HepG2 (cell line): ENCODE measurements around the gene DLL3. TPM values are rescaled to one million over a fixed set of nuclear protein-coding genes. Genes with fewer than 3 reads are reported as not detected.

Source experiments
- AGO2 ChIP-seq: fragments of 200-400 bp; formaldehyde crosslinking; optimal IDR thresholded peaks from 2 replicates; pipeline ENCODE3; 2017; ENCODE audit warnings: mild to moderate bottlenecking, low read depth, low read length, moderate library complexity
- ARNT ChIP-seq: fragments of 450-650 bp; IDR thresholded peaks from 2 replicates; pipeline ENCODE4 v1.6.1; 2017
- CBX5 ChIP-seq: sonication (generic); formaldehyde crosslinking; IDR thresholded peaks from 2 replicates; pipeline ENCODE4 v1.4.0; 2020; ENCODE audit warnings: missing genetic modification reagents, borderline replicate concordance
- DPF2 ChIP-seq: sonication (generic); formaldehyde crosslinking; IDR thresholded peaks from 2 replicates; pipeline ENCODE4 v1.4.0; 2020; ENCODE audit warnings: mild to moderate bottlenecking, low read depth, missing genetic modification reagents, borderline replicate concordance
- DRAP1 ChIP-seq: IDR thresholded peaks from 2 replicates; pipeline ENCODE4 v1.6.1; 2016; ENCODE audit warnings: missing genetic modification reagents, missing compliant biosample characterization
- EEA1 ChIP-seq: sonication (generic); formaldehyde crosslinking; IDR thresholded peaks from 2 replicates; pipeline ENCODE4 v1.5.1; 2020; ENCODE audit warnings: mild to moderate bottlenecking, missing genetic modification reagents, borderline replicate concordance
- HNRNPLL ChIP-seq: fragments of 200-400 bp; formaldehyde crosslinking; IDR thresholded peaks from 2 replicates; pipeline ENCODE4 v1.6.1; 2017; ENCODE audit warnings: mild to moderate bottlenecking, low read depth, low read length; ENCODE audit not compliant: poor library complexity, severe bottlenecking
- JDP2 ChIP-seq: sonication (generic); formaldehyde crosslinking; IDR thresholded peaks from 2 replicates; pipeline ENCODE4 v1.8.1; 2022; ENCODE audit warnings: missing genetic modification reagents, borderline replicate concordance
- NFRKB ChIP-seq: fragments of 450-650 bp; IDR thresholded peaks from 2 replicates; pipeline ENCODE4 v1.6.1; 2017
- PCBP1 ChIP-seq: fragments of 200-400 bp; formaldehyde crosslinking; IDR thresholded peaks from 2 replicates; pipeline ENCODE4 v1.6.1; 2017; ENCODE audit warnings: mild to moderate bottlenecking, low read depth, low read length, borderline replicate concordance
- POLR2AphosphoS5 ChIP-seq: IDR thresholded peaks from 2 replicates; pipeline ENCODE4 v1.6.1; 2012; ENCODE audit warnings: low read depth, low read length
- RAD51 ChIP-seq: fragments of 450-650 bp; IDR thresholded peaks from 2 replicates; pipeline ENCODE4 v1.6.1; 2016; ENCODE audit warnings: borderline replicate concordance
- ZBTB38 ChIP-seq: sonication (generic); formaldehyde crosslinking; IDR thresholded peaks from 2 replicates; pipeline ENCODE4 v1.5.1; 2020; ENCODE audit warnings: mild to moderate bottlenecking, missing genetic modification reagents
- ZFP1 ChIP-seq: IDR thresholded peaks from 2 replicates; pipeline ENCODE4 v1.6.1; 2016
- ZFP37 ChIP-seq: sonication (generic); formaldehyde crosslinking; IDR thresholded peaks from 2 replicates; pipeline ENCODE4 v1.4.0; 2020; ENCODE audit warnings: missing genetic modification reagents, borderline replicate concordance
- ZNF12 ChIP-seq: sonication (generic); formaldehyde crosslinking; IDR thresholded peaks from 2 replicates; pipeline ENCODE4 v1.5.0; 2020; ENCODE audit warnings: missing genetic modification reagents
- ZNF598 ChIP-seq: sonication (generic); formaldehyde crosslinking; IDR thresholded peaks from 2 replicates; pipeline ENCODE4 v1.5.1; 2020; ENCODE audit warnings: mild to moderate bottlenecking, missing genetic modification reagents, borderline replicate concordance
- ZNF609 ChIP-seq: sonication (generic); formaldehyde crosslinking; IDR thresholded peaks from 2 replicates; pipeline ENCODE4 v1.4.0; 2020; ENCODE audit warnings: mild to moderate bottlenecking, missing genetic modification reagents, borderline replicate concordance
- ZNF652 ChIP-seq: IDR thresholded peaks from 2 replicates; pipeline ENCODE4 v1.6.1; 2016; ENCODE audit warnings: low read depth, borderline replicate concordance
- ZNF784 ChIP-seq: sonication (generic); formaldehyde crosslinking; IDR thresholded peaks from 2 replicates; pipeline ENCODE4 v1.5.1; 2020; ENCODE audit warnings: missing genetic modification reagents, mild to moderate bottlenecking, borderline replicate concordance
- ZNF800 ChIP-seq: sonication (generic); formaldehyde crosslinking; IDR thresholded peaks from 2 replicates; pipeline ENCODE4 v1.4.0; 2020; ENCODE audit warnings: missing genetic modification reagents
- ZSCAN22 ChIP-seq: sonication (generic); formaldehyde crosslinking; IDR thresholded peaks from 2 replicates; pipeline ENCODE4 v1.4.0; 2020; ENCODE audit warnings: mild to moderate bottlenecking, missing genetic modification reagents
- ZSCAN29 ChIP-seq: sonication (generic); formaldehyde crosslinking; conservative IDR thresholded peaks from 2 replicates; pipeline ENCODE4 v1.4.0; 2020; ENCODE audit warnings: mild to moderate bottlenecking, missing genetic modification reagents
- polyA plus RNA-seq, 8 experiments: library from polyadenylated mRNA; depleted of rRNA in 3 of 8; stranded (reverse) in 7 of 8; unstranded in 1 of 8; fragments of >200 nt; fragmentation: Illumina TruSeq in 4 of 8; extraction: Trizol in 4 of 8; gene quantifications; 2 replicates each; pipeline versions ENCODE4 v1.2.1 to v1.2.3, GENCODE V29; 2011 to 2016; ENCODE audit warnings: low read depth in 4 of 8, missing spikeins in 1 of 8, mixed read lengths in 1 of 8; ENCODE audit not compliant: insufficient read depth in 1 of 8
- total RNA-seq, 5 experiments: library from RNA; depleted of rRNA; stranded (reverse); fragments of >200 nt; fragmentation: Illumina TruSeq; extraction: Trizol; gene quantifications; 2 replicates each; pipeline ENCODE4 v1.2.3, GENCODE V29; 2016; ENCODE audit warnings: low read depth in 1 of 5

The DLL3 gene
- total and polyA plus RNA-seq, 2 of the 13 experiments (the other 11 are each of a cell fraction or from before 2014, with no cell fraction given): 0.35 to 0.55 TPM

GRCh38 chr19:39506944-39507714, 8.4 kb downstream of the DLL3 start (continued):
- peak; percentile 29; the same call in 1 of the 2 replicates for TF ChIP-seq DRAP1 (CRISPR knock-in tag)
- no peak for TF ChIP-seq AGO2
- no peak for TF ChIP-seq NFRKB
- TF ChIP-seq ARNT: no peak
- TF ChIP-seq ZFP1: no peak
- no peak for TF ChIP-seq ZNF609 (CRISPR knock-in tag)
- peak; percentile 84; the same call in 1 of the 2 replicates for TF ChIP-seq JDP2 (CRISPR knock-in tag)
- TF ChIP-seq POLR2AphosphoS5: no peak
- TF ChIP-seq ZNF598 (CRISPR knock-in tag): peak; percentile 63; the same call in 1 of the 2 replicates
- no peak for TF ChIP-seq ZNF652
- peak; percentile 70 for TF ChIP-seq HNRNPLL
- no peak; the same call in 1 of the 2 replicates for TF ChIP-seq ZNF12
- no peak for TF ChIP-seq PCBP1
- TF ChIP-seq ZBTB38 (CRISPR knock-in tag): peak; percentile 74
- TF ChIP-seq ZSCAN22: no peak
- TF ChIP-seq ZSCAN29 (CRISPR knock-in tag): no peak
- TF ChIP-seq ZNF784: peak; percentile 58; the same call in 1 of the 2 replicates
- TF ChIP-seq EEA1 (CRISPR knock-in tag): peak; percentile 91
- no peak for TF ChIP-seq ZFP37
- peak; percentile 94 for TF ChIP-seq ZNF800 (CRISPR knock-in tag)
- TF ChIP-seq RAD51: no peak
- no peak for TF ChIP-seq CBX5
- TF ChIP-seq DPF2: no peak
